A549 treated with DMSO at 1 μM for 4 hours (cell line): Measurements from ENCODE around the gene ACAT1. TPM values are rescaled to one million over a fixed set of nuclear protein-coding genes. Genes with fewer than 3 reads are reported as not detected.

ENCODE experiments used
- total RNA-seq: library from RNA; stranded (reverse); fragments of 200-300 nt; extraction: Qiagen RNA extraction; gene quantifications from 5 replicates; pipeline ENCODE4 v1.2.3, GENCODE V29; 2022; ENCODE audit warnings: low read depth

ACAT1 gene
- 60.8 to 83.3 TPM (median 66.7 TPM) in 5 replicates for total RNA-seq

GRCh38 chr11:108121274-108122155, at the start of gene ACAT1:
TSS of gene ACAT1 (plus strand) at chr11:108121567. CDS start at chr11:108121607, 40 bp downstream.

Other genes with a start within 250 kb of the ACAT1 start
- 0.43 to 0.91 TPM (median 0.78 TPM) in 5 replicates for gene RAB39A, start 193.1 kb upstream of the ACAT1 start, total RNA-seq
- 6.9 to 12.2 TPM (median 10.6 TPM) in 5 replicates for gene CUL5, start 112.7 kb upstream of the ACAT1 start, total RNA-seq
- gene NPAT, start 101.1 kb downstream of the ACAT1 start, total RNA-seq, result 4.0 to 6.6 TPM (median 5.9 TPM) in 5 replicates
- gene ATM, start 101.5 kb downstream of the ACAT1 start, total RNA-seq, result 8.6 to 12.0 TPM (median 11.6 TPM) in 5 replicates